Suprapubic skin (tissue), 4 donors: ENCODE measurements around the gene IL18BP. TPM values are rescaled to one million over a fixed set of nuclear protein-coding genes. Genes with fewer than 3 reads are reported as not detected.
A peak's percentile ranks its signal among the peaks of the same experiment; 100 is the strongest.

Experiments used
- DNase-seq, 2 donors: peaks; one replicate each; pipeline ENCODE4 v3.0.0-alpha.2; 2019; ENCODE audit warnings: low spot score in 2 of 2
- H3K27ac ChIP-seq: fragments of 200-600 bp; sonication (generic); one replicate; pipeline ENCODE4 v1.5.1; 2019
- H3K27me3 ChIP-seq: fragments of 200-600 bp; sonication (generic); one replicate; pipeline ENCODE4 v1.5.1; 2019
- H3K36me3 ChIP-seq: fragments of 200-600 bp; sonication (generic); one replicate; pipeline ENCODE4 v1.5.1; 2019
- H3K4me1 ChIP-seq: fragments of 200-600 bp; sonication (generic); one replicate; pipeline ENCODE4 v1.5.1; 2019
- H3K4me3 ChIP-seq: fragments of 200-600 bp; sonication (generic); one replicate; pipeline ENCODE4 v1.5.1; 2019; ENCODE audit warnings: mild to moderate bottlenecking
- H3K9me3 ChIP-seq: fragments of 200-600 bp; sonication (generic); one replicate; pipeline ENCODE4 v1.5.1; 2019
- CTCF ChIP-seq, 2 donors: fragments of 200-600 bp in 1 of 2; fragments of 450-650 bp in 1 of 2; sonication (generic) in 1 of 2; IDR thresholded peaks; one replicate each; pipeline ENCODE4 v1.5.1; 2016 to 2019; ENCODE audit warnings: antibody characterized with exemption in 2 of 2, mild to moderate bottlenecking in 1 of 2, moderate library complexity in 1 of 2
- EP300 ChIP-seq: sonication (generic); formaldehyde crosslinking; IDR thresholded peaks from one replicate; pipeline ENCODE4 v1.6.1; 2017; ENCODE audit warnings: antibody characterized with exemption
- POLR2A ChIP-seq, 2 donors: fragments of 450-650 bp; IDR thresholded peaks; one replicate each; pipeline ENCODE4 v1.6.1; 2017; ENCODE audit warnings: antibody characterized with exemption in 2 of 2, mild to moderate bottlenecking in 2 of 2, moderate library complexity in 2 of 2
- POLR2AphosphoS5 ChIP-seq, 3 donors: sonication (generic); formaldehyde crosslinking; IDR thresholded peaks; one replicate each; pipeline ENCODE4 v1.6.1; 2017; ENCODE audit warnings: antibody characterized with exemption in 3 of 3
- WGBS: methylation state at CpG from one replicate; pipeline ENCODE4 v1.1.5; 2018; 5-methylcytosine and 5-hydroxymethylcytosine counted together
- total RNA-seq, 4 donors: library from RNA; depleted of rRNA; stranded (reverse); fragments of >200 nt; gene quantifications; one replicate each; pipeline ENCODE4 v1.1.0, GENCODE V29; 2016

IL18BP gene
- total RNA-seq, 4 donors from 2014 or later = 2.9 to 18.6 (median 7.2) TPM

GRCh38 chr11:72040491-72041363 lies 42.0 kb downstream of the IL18BP start:
- Histone ChIP-seq H3K9me3 (no peaks in the 10 kb centered on the region), H3K4me1 (peaks cover 59% of the 10 kb centered on the region), H3K4me3 (peak overlapping the region; percentile 53), H3K36me3 (no peaks in the 10 kb centered on the region), H3K27ac (peak overlapping the region; percentile 95), H3K27me3 (no peaks in the 10 kb centered on the region)
- peak; percentile 97 for DNase-seq
- TF ChIP-seq EP300 (no peak), POLR2AphosphoS5 (IDR thresholded peaks at IDR 0.05) (peak; percentile 55 to 87 (median 81)), POLR2A (IDR thresholded peaks at IDR 0.05) (peak in 1 of 2 donors; percentile 8), CTCF (IDR thresholded peaks at IDR 0.05) (no peak)
- WGBS = under 1% methylated on average over 23 of the region's 23 CpGs

- 1% methylated on average over 8 of the region's 23 CpGs for WGBS
- Histone ChIP-seq H3K9me3 (no peaks in the 10 kb centered on the region), H3K27ac (peak overlapping the region; percentile 95), H3K36me3 (peaks cover 1% of the 10 kb centered on the region), H3K4me3 (peak overlapping the region; percentile 53), H3K27me3 (no peaks in the 10 kb centered on the region), H3K4me1 (peaks cover 52% of the 10 kb centered on the region)
- TF ChIP-seq EP300 (no peak), POLR2AphosphoS5 (IDR thresholded peaks at IDR 0.05) (peak in 1 of 3 donors; percentile 66), POLR2A (IDR thresholded peaks at IDR 0.05) (peak in 1 of 2 donors; percentile 50), CTCF (IDR thresholded peaks at IDR 0.05) (no peak)
- DNase-seq = peak; percentile 85 to 89
Observed at GRCh38 chr11:72041364-72042063, 42.8 kb downstream of the IL18BP start.

- H3K36me3 ChIP-seq = peaks cover 6% of the 10 kb centered on the region
- DNase-seq = no peak
- H3K27me3 ChIP-seq = no peaks in the 10 kb centered on the region
- WGBS = 30% methylated on average over 3 of the region's 5 CpGs
- H3K9me3 ChIP-seq = no peaks in the 10 kb centered on the region
- no peak for TF ChIP-seq POLR2A (IDR thresholded peaks at IDR 0.05)
- TF ChIP-seq EP300 = no peak
- no peak for TF ChIP-seq POLR2AphosphoS5 (IDR thresholded peaks at IDR 0.05)
- TF ChIP-seq CTCF (IDR thresholded peaks at IDR 0.05) = no peak
- peak overlapping the region; percentile 53 for H3K4me3 ChIP-seq
- H3K4me1 ChIP-seq = peaks cover 46% of the 10 kb centered on the region
- H3K27ac ChIP-seq = peak overlapping the region; percentile 95
Observed at GRCh38 chr11:72042064-72042745, 43.5 kb downstream of the IL18BP start.

GRCh38 chr11:72045849-72046248 lies 47.1 kb downstream of the IL18BP start:
- Histone ChIP-seq H3K27ac (no peak overlapping the region), H3K36me3 (peaks cover 6% of the 10 kb centered on the region), H3K4me1 (peaks cover 18% of the 10 kb centered on the region), H3K4me3 (no peak overlapping the region), H3K9me3 (no peaks in the 10 kb centered on the region), H3K27me3 (no peaks in the 10 kb centered on the region)
- 77% methylated on average over 5 of the region's 5 CpGs for WGBS
- no peak for DNase-seq
- no peak for TF ChIP-seq POLR2AphosphoS5 (IDR thresholded peaks at IDR 0.05)
- TF ChIP-seq EP300 = no peak
- no peak for TF ChIP-seq POLR2A (IDR thresholded peaks at IDR 0.05)
- no peak for TF ChIP-seq CTCF (IDR thresholded peaks at IDR 0.05)
